ENCODE data around the gene IFITM10. TPM values are rescaled to one million over a fixed set of nuclear protein-coding genes. Genes with fewer than 3 reads are reported as not detected.

The IFITM10 gene
- total RNA-seq, 1 experiment from 2014 or later, result 0.58 TPM

DNA sequence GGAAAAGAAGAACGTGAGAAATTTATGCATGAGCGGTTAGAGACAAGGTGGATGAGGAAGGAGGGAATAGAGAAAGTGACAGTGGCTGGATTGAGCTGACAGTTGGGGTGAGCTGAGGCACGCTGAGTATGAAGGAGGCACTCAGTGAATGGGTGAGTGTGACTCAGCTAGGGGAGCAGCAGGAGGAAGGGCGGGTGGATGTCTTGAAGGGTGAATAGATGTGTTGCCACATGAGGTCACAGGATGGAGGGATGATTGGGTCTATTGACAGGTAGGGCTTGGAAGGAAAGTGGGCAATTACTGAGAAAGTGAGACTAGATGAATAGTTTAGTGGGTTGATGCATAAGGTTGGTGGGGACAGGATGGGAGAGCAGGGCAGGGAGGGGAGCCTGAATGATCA, 8.0 kb downstream of the IFITM10 start:
- DNase-seq (ENCODE audit: low read depth), result peak; percentile 21

DNA sequence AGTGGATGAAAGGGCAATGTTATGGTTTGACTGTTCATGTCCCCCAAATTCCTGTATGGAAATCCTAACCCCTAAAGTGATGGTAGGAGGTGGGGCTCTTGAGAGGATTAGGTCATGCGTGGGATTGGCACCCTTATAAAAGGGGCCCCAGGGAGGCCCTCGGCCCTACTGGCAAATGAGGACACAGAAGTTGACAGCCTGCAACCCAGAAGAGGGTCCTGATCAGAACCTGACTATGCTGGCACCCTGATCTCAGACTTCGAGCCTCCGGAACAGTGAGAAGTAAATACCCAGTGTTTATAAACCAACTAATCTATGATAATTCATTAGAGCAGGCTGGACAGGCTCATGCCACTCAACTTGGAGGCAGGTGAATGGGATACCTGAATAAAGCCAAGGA, 8.7 kb downstream of the IFITM10 start:
- DNase-seq (ENCODE audit: low read depth), result no peak

DNA sequence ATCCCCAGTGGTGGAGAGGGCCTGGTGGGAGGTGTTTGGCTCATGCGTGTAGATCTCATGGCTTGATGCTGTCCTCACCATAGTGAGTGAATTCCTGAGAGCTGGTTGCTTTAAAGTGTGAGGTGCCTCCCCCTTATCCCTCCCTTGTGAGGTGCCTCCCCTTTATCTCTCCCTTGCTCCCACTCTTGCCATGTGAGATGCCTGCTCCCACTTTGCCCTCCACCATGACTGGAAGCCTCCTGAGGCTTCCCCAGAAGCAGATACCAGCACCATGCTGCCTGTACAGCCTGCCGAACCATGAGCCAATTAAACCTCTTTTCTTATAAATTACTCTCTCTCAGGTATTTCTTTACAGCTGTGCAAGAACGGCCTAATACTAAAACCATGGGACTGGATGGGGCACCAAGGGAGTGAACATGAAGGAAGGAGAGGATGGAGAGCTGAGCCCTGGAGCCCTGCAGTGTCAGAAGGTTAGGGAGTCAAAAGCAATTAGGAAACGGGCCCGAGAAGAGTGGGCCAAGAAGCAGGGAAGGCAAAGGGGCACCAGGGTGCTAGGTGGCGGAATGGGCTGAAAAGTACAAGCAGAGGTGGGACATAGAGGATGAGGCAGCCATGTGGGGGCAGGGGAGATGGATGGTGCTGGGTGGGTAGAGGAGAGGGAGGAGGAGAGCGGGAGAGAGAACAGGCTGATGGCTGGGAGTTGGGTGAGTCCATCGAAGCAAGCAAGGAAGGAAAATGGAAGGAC, 9.4 kb downstream of the IFITM10 start:
- DNase-seq (ENCODE audit: low read depth), result no peak

DNA sequence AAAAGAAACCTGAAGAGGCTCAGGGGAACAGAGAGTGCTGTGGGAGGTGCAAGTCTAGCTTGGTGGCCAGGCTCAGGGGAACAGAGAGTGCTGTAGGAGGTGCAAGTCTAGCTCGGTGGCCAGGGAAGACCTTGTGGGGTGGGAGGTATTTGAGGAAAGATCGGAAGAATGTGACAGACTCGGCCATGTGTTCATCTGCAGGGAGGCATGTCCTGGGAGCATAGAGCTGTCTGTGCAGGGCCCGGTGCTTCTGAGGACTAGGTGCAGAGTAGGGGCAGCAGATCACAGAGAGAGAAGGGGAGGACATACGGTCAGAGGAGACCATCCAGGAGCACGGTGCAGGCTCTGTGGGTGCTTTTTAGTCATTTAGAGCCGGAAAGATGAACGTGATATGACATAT, 10.8 kb downstream of the IFITM10 start:
- DNase-seq (ENCODE audit: low read depth), result no peak

DNA sequence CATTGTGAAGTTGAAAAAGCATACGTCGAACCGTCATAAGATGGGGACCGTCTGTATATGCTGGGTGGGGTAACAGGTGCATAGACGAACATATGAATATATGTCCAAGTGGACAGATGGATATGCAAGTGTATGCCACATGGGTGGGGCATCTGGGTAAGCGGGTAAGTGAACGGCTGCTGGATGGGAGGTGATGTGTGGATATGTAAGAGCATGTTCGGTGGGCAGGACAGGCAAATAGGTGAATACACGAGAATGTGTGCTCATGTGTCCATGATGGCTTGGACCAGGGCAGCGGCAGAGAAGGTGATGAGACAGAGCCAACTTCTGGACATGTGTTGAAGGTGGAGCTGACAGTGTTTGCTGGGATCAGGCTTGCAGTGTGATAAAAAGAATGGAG, 12.0 kb downstream of the IFITM10 start:
- DNase-seq (ENCODE audit: low read depth), result no peak

DNA sequence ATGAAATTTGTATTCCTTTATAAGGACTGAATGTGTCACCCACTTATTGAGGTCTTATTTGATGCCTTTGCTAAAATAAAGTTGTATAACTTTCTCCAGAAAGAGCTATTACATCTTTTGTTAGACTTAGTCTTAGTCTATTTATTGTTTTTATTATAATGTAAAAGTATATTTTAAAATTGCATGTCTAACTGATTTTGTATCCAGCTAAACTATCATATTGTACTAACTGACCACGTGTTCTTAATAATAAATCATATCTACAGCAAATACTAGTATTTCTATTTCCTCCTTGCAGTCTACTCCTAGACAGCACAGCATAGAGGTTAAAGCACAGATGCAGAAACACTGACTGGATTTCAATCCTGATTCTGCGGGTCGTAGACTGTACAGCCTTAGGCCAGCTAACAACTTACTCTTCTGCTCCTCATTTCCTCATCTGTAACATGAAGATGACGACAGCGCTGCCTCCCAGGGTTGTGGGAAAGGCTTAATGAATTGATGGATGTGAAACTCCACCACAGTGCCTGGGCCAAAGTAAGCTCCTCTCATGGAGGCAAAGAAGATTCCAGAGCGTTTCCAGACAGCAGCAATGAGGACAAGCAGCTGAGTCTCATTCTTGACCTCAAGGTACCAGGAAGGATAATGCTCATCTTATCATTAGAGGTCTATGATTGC, 13.2 kb downstream of the IFITM10 start:
- no peak for DNase-seq (ENCODE audit: low read depth)

DNA sequence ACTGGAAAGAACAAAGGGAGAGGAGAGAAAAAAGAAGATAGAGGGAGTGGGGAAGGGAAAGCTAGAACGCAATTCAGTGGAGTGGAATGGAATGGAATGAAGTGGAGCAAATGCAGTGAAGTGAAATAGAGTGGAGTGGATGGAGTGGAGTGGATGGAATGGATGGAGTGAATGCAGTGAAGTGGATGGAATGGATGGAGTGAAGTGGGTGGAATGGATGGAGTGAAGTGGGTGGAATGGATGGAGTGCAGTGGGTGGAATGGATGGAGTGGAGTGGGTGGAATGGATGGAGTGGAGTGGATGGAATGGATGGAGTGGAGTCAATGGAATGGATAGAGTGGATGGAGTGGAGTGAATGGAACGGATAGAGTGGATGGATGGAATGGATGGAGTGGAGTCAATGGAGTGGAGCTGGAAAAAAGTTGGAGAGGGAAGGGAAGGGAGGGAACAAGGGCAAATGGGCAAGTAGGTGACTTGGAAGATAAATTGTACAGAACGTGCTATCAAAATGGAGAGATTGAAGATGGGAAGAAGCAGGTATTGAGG, 13.9 kb downstream of the IFITM10 start:
- no peak for DNase-seq (ENCODE audit: low read depth)

DNA sequence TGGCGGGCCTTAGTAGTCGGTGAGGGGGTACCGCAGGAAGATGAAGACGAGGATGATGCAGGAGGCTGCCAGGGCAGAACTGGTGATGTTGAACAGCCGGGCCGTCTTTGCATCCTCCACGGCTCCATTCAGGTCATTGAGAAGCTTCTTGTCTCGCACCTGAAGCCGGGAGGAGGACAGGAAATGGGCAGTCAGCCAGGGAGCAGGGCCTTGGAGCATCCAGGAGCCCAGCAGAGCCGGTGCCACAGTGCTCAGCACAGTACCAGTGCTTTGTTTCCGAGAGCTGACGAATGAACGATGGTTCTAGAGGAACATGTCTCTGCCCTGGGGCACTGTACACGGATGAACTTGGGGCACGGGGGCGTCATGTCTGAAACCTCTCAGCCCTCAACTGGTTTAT, 15.1 kb downstream of the IFITM10 start:
- DNase-seq (ENCODE audit: low read depth), result no peak

DNA sequence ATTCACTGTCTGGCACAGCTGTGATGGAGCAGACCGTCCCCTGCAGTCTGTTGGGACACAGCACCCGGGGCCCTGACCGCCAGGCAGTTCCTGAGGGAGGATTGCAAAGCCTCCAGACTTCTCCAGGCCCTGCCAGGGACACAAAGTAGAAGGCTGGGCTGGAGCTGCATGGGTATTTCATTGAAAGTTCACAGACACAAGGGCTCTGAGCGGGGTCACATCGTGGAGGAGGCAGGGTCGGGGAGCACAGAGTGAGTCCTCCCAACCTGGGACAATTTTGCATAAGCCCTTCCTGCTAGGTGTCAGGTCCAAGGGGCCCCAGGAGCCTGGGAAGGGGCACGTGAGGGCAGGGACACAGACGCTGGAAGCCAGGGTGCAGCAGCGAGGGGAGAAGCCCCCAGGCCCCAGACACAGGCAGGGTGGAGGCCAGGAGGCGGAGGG, 15.7 kb downstream of the IFITM10 start:
- no peak for DNase-seq (ENCODE audit: low read depth)

DNA sequence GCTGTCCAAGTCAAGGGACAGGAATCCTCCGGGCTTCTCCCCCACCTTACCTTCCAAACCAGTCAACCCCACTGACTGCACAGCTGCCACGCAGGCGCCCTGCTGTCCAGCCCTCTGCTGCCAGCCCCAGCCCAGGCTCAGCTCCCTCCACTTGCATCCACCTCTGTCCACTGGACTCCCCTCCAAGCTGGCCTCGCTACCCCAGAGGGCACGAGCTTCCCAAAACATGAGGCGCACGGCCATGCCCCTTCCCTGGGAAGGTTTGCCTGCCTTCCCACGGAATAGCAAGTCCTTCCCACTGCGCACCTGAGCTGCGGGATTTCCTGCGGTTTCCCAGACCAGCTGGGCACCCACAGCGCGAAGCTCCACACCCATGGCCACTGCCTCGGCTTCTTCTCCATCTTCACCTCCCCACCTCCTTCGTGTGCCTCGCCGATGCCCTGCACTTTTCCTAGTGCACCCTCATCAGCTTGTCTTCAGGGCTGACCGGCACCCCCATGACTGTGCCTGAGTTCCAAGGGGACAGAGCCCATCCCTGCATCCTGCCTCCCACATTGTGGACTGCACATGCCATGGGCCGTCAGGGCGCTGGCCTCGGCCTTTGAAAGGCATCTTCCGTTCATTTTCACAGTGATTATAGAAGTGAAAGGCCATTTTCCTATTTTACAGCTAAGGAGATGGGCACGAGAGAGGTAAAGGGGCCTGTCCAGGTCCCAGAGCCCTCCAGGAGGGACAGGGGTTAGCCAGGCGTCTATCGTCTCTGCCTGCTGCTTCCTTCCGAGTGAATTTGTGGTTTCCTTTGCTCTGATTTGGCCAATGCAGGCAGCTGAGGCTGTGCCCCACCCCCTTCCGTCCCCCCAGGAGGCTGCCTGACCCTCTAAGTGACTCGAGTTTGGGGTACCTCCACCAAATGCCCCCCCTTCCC, 16.4 kb downstream of the IFITM10 start:
- no peak for DNase-seq (ENCODE audit: low read depth)

DNA sequence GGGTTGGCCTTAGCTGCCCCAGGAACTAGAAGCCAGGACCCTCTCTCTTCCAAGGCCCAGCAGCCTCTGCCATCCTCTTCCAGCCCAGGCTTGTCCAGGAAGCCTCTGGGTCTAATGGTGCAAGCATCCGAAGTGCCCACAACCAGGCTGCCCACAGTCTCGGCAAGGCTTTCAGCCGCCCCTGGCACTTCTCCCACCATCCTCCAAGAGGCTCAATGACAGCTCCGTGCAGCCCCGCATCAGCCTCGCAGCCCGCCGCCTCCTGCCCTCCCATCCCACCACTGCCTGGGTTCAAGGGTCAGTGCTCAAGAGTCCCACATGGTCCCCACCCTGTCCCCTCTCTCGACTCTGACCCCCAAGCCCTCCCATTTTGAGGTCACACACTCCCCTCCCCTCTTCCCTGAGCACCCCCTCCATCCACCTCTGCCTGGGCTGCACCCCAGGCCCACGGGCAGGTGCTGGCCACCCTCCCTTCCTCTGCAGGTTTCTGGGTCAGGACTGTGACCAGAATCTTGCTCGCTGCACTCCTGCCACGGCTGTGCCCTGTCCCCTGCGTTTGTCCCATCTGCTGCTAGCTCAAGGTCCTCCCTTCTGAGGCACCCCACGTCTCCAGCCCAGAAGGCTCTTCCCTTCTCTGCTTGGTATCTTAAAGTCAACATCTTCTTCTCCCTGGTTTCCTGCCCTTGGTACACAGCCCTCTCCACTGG, 17.2 kb downstream of the IFITM10 start:
- DNase-seq (ENCODE audit: low read depth), result no peak

DNA sequence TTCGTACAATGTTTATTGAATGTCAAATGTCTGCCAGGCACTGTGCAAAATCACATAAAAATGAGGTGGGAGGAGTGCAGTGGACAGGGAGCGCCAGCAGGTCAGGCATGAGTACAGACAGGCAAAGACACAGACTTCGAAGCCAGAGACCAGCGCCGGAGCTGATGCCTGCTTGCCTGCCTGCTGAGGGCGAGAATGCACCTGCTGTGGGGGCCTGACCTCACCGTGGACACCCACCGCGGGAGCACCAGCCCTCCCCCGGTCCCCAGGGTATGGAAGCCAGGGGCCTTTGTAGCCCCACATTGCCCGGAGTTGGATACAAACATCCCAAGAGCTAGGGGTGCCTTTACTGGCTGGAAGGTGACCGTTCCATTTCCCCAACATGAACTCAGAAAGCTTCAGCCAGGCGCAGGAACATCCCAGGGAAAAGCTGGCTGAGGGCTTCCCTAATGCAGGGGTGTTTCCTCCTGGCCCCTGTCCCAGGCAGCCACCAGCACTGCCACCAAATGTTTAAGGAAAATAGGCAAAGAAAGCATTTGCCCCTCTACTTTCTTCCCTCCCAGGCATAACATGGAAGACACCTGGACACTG, 17.9 kb downstream of the IFITM10 start:
- no peak for DNase-seq (ENCODE audit: low read depth)

DNA sequence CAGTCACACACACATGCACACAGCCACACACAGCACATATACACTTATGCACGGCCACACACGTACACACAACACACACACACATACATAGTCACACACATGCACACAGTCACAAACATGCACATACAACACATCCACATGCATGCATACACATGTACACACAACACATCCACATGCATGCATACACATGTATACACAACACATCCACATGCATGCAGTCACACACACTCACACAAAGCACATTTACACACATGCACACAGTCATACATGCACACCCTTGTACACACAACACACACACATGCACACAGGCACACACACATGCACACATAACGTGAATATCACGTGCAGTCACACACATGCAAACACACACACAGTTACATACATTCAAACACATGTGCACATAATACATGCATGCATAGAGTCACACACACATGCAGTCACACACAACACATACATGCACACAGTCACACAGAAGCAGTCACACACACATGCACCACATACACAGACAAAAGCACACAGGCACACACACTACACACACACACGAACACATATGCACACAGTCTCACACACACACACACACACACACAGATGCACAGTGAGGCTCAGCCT, 18.8 kb downstream of the IFITM10 start:
- no peak for DNase-seq (ENCODE audit: low read depth)

DNA sequence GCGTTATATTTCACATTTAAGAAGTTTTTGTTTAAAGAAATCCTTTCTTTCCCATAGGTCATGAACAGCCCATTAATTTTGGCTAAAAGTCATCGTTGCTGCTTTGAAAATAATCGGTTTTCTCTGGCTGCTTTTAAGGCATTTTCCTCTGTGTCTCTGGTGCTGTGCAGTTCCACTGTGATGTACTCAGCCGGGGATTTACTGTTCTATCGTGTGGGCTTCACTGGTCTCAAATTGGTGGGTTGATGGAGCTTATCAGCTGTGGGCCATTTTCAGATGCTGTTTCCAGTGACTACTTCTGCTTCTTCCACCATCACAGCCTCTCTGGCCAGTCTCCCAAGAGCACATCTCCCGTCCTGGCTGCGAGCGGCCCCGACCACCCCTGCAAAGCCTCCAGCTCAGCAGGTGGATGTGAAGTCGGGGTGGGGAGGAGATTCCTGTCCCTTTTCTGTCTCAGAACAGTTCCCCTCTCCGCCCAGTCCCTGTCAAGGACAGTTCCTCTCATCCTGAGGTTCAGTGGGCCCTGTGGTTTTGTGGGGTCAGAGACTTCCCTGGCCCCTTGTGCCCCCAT, 20.3 kb downstream of the IFITM10 start:
- no peak for DNase-seq (ENCODE audit: low read depth)

DNA sequence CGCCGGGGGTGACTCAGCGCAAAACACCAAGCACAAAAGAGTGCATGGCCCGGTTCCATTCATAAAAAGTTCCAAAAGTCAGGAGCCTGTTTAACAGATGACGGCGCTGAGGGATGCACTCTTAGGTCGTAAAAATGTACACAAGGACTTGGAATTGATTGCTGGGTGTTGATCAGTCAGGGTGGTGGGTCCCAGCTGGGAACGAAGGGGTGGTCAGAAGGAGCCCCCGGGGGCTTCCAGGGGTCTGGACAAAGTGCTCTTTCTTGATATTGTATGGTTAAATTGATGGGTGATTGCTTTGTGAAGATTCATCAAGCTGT, 20.7 kb downstream of the IFITM10 start:
- DNase-seq (ENCODE audit: low read depth), result no peak

DNA sequence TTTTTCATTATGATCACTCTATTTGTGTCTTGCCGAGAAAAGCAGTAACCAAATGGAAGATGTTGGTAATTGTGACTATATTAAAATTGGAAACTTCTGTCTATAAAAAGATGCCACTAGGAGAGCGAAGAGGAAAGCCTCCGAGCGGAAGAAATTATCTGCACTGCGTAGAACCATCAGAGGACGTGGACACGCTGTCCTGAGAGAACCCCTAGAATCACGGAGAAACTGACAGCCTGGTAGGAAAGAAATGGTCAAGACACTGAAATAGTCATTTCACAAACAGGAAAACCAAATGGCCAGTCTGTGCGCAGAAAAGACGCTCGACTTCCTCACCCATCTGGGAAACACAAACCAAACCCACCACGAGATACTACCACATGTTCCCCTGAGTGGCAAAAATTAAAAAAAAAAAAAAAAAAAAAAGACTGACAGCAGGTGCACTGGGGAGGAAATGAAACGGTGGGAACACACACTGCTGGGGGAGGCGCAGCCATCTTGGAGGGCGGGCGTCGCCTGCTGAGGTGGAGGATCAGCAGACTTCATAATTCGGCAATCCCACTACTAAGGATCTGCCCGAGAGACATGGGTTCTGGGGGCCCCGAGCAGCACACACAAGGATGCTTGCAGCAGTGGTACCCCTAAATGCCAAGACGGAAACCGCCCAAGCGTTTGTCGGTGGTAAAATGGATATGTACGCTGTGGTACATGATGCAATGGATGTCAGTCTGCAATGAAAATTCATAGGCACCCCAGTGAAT, 21.3 kb downstream of the IFITM10 start:
- DNase-seq (ENCODE audit: low read depth), result no peak

DNA sequence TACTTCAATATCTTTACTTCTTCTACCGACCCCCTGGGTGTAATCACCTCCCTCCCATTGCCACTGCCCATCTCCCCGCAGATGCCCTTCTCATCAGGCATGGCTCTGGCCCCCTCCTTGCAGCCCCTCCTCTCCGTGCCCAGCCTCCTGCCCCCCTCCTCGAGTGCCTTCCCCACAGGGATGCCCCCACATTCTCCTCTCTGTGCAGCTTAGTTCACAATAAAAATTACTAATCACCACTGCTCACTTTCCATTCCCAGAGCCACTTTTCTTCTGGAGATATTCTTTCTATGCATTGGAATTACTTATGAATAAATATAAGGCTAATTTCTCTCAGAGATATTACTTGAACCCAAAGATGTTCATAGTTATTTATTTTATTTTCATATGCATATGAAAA, 22.1 kb downstream of the IFITM10 start:
- DNase-seq (ENCODE audit: low read depth), result no peak

DNA sequence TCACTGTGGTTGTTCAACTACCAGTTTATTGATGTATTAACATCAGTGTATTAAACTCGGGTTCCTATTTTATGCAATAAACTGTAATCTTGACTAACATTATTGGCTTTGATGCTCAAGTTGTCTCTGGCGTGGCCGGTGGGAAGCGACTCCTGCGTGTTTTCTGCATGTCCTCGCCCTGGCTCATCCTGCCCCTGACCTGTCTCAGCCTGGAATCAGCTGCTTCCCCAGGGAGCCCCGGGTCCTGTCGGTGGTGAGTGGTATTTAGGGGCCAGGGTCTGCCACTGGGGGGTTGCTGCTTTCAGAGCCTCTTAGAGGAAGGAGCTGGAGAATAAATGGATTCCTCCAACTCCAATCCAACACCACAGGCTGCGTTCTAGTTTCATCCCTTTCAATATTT, 22.5 kb downstream of the IFITM10 start:
- no peak for DNase-seq (ENCODE audit: low read depth)

DNA sequence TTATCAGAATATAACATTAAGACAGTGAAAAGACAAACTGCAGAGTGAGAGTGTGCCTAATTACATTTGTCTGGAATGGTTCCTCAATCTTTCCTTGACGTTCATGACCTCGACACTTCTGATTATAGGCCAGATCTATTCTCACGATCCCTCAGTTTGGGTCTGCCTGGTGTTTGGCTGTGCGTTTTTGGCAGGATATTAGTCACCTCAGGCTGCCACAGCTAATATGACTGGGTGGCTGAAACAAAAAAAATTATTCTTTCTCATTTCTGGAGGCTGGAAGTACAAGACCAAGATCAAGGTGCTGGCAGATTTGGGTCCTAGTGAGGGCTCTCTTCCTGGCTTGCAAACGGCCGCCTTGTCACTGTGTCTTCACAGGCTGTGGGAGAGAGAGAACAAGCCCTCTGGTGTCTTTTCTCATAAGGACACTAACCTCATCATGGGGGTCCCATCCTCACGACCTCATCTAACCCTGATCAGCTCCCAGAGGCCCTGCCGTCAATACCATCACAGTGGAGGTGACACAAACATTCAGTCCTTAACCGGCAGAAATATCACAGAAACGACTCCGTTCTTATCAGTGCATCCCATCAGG, 23.2 kb downstream of the IFITM10 start:
- peak; percentile 46 for DNase-seq (ENCODE audit: low read depth)

Data from HT1080 (cell line).